ENCODE measurements around the gene SGPP2. TPM values are rescaled to one million over a fixed set of nuclear protein-coding genes. Genes with fewer than 3 reads are reported as not detected.

SGPP2 gene
- total RNA-seq, 4 donors from 2014 or later, result 0.63 to 15.3 (median 7.2) TPM

DNA sequence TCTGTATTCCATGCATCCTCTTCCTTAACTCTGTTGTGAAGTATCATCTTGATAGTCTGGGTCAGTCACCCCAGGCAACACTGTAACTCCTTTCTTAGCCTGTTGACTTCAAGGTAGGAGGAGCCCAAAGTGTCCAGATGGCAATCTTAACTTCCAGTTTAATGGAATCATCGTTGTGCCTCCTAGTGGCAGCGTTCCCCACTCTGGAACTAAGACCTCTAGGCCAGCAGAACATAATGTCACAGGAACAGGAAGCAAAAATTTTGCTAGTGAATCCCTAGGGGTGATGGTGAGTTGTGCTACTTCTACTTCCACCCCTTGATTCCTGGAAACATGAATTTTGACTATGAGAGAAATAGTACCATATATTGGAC is 11.7 kb downstream of the SGPP2 start:
- TF ChIP-seq, protein P1, sequence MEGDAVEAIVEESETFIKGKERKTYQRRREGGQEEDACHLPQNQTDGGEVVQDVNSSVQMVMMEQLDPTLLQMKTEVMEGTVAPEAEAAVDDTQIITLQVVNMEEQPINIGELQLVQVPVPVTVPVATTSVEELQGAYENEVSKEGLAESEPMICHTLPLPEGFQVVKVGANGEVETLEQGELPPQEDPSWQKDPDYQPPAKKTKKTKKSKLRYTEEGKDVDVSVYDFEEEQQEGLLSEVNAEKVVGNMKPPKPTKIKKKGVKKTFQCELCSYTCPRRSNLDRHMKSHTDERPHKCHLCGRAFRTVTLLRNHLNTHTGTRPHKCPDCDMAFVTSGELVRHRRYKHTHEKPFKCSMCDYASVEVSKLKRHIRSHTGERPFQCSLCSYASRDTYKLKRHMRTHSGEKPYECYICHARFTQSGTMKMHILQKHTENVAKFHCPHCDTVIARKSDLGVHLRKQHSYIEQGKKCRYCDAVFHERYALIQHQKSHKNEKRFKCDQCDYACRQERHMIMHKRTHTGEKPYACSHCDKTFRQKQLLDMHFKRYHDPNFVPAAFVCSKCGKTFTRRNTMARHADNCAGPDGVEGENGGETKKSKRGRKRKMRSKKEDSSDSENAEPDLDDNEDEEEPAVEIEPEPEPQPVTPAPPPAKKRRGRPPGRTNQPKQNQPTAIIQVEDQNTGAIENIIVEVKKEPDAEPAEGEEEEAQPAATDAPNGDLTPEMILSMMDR (IDR thresholded peaks at IDR 0.05), result no peak
- DNase-seq (ENCODE audit: low spot score), result no peak
- no peak for ATAC-seq (ENCODE audit: low FRiP score)

DNA sequence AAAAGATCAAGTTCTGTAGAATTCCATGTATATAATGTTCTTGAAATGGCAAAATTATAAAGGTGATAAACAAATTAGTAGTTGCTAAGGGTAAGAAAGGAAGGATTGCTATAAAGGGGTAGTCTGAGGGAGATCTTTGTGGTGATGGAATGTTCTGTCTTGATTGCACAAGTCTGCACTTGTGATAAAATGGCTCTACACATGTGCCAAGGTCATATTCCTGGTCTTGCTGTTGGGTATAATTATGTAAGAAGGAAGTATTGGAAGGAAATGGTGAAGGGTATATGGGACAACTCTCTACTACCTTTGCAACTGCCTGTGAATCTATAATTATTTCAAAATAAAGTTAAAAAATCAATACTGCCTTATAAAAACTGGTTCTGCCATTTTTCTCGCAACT is 15.3 kb downstream of the SGPP2 start:
- TF ChIP-seq, protein P1 (IDR thresholded peaks at IDR 0.05), result no peak
- no peak for ATAC-seq (ENCODE audit: low FRiP score)
- no peak for DNase-seq (ENCODE audit: low spot score)

DNA sequence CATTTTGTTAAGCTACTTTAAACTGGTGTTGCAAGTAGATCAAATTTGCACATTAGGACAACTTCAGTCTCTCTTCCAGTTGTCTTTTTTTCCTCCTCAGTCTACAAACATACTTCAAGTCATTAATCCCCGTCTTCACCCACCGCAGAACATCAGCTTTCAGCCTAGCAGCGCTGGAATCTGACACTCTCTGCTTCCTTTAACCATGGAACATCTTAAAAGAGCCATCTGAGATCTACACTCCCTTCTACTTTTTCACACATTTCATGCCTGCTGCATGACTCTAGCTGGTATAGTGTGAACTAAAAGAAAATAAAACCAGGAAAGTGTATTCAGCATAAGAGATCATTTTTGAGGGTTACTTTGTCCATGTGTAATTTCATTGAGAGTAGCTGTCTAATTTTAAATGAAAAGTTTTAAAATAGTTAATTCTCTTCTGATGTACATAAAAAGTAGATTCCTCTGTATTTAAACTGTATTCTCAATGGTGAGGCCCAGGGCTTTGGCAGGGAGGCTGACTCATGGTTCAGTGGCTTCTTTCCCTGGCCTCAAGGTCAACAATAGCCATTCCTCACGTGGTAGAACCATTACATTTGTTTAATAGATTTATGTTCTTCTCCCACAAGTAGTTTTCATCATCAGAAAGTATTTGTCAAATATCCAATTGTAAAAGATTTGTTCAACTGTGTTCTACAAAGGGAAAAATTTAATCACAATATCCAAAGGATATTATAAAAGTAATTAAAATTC is 16.5 kb downstream of the SGPP2 start:
- ATAC-seq (ENCODE audit: low FRiP score), result peak; percentile 71
- TF ChIP-seq, protein P1 (IDR thresholded peaks at IDR 0.05), result no peak
- no peak for DNase-seq (ENCODE audit: low spot score)

DNA sequence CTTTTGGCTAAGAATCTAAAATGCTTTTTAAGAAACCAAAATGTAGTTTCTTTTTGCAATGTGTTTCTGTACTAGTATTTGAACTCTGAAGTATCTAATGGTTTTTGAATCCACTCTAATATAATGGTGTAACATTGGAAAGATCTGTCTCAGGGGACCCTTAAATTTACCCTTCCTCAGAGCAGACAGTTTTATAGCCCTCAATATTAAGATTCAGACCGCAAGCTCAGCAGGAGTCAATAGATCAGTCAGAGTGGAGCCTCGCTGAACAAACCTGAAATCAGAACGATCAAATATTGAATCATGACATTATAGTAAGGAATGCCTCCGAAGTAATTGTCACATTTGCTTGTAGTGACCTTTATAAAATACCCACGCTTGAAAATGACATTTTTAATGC is 18.3 kb downstream of the SGPP2 start:
- DNase-seq (ENCODE audit: low spot score) (no peak), ATAC-seq (ENCODE audit: low FRiP score) (no peak)
- TF ChIP-seq, protein P1 (IDR thresholded peaks at IDR 0.05), result no peak

DNA sequence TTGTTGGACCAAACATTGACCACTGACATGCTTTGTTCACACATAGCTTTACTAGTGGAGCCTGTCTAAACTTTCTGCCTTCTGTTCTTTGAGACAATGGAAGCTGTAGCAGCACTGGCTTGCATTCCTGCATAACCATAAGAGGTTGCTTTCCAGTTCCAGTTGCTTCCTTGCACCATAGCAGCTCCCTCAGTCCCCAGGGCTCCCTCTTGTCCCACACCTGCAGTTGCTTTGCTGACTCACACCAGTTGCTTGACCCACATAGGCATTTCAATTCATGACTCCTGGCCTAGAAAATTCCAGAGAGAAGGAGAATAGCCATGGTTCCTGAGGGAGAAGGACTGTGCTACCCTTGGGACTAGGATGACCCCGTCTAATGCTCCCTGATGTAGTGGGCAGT is 20.9 kb downstream of the SGPP2 start:
- DNase-seq (ENCODE audit: low spot score) (no peak), ATAC-seq (ENCODE audit: low FRiP score) (no peak)
- TF ChIP-seq, protein P1 (IDR thresholded peaks at IDR 0.05), result no peak

DNA sequence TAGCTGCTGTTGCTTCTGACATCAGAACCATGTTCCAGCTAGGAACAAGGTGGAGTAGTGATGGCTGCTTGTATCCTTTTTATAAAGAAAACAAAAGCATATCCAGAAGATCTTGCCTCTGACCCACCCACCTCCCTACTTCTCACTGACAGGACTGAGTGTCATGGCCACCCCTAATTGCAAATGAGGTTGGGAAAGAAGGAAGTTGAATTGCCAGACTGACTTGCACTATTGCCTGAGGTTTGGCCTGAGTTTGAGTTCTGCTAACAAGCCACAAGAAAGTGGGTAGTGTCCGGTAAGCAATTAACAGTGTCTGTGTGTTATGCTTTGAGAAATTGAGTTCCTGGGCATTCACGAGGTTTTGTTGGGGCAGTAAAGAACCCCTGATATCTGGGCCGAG is 22.8 kb downstream of the SGPP2 start:
- no peak for DNase-seq (ENCODE audit: low spot score)
- ATAC-seq (ENCODE audit: low FRiP score), result no peak
- TF ChIP-seq, protein P1 (IDR thresholded peaks at IDR 0.05), result no peak

DNA sequence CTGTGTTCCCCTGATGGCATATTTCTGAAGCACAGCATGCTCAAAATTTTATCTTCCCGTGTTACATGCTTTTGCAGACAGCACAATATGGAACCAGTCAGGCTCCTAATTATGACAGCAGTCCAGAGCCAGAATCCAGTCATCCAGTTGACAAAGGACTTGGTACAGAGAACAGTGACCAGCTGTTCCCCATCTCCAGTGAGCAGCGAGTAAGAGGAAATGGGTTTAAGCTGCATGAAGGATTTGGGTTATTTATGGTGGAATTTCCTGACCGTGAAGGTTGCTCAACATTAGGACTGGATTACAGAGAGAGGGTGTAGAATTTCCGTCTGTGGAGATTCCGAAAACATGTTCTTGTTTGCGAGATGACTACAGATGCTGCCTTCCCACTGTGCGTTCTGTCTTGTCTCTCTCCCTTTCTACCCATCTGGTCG is 24.4 kb downstream of the SGPP2 start:
- DNase-seq (ENCODE audit: low spot score) (no peak), ATAC-seq (ENCODE audit: low FRiP score) (peak; percentile 65)

More for the DNA sequence above, 24.4 kb downstream of the SGPP2 start:
- TF ChIP-seq, protein P1 (IDR thresholded peaks at IDR 0.05), result no peak

All from omental fat pad (tissue), 4 donors.